GM19193 (cell line): ENCODE measurements around the gene PCDH7.

Experiments used
- POLR2A ChIP-seq: IDR thresholded peaks from 4 replicates; pipeline ENCODE4 v1.6.1; 2011; ENCODE audit not compliant: insufficient read depth, insufficient read length; ENCODE audit errors: extremely low read depth

PCDH7 gene

GRCh38 chr4:30721185-30722091 is 1.3 kb downstream of the PCDH7 start:
- TF ChIP-seq POLR2A: no peak

DNA sequence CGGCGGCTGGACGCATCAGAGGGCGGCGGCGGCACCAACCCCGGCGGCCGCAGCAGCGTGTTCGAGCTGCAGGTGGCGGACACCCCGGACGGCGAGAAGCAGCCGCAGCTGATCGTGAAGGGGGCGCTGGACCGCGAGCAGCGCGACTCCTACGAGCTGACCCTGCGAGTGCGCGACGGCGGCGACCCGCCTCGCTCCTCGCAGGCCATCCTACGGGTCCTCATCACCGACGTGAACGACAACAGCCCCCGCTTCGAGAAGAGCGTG is 1.9 kb downstream of the PCDH7 start:
- no peak for TF ChIP-seq POLR2A

GRCh38 chr4:30722359-30723200 is 2.4 kb downstream of the PCDH7 start:
- TF ChIP-seq POLR2A: no peak

- no peak for TF ChIP-seq POLR2A
Measured at GRCh38 chr4:30723201-30723955, 3.2 kb downstream of the PCDH7 start.

- no peak for TF ChIP-seq POLR2A
Measured at GRCh38 chr4:30724247-30724646, 4.1 kb downstream of the PCDH7 start.

DNA sequence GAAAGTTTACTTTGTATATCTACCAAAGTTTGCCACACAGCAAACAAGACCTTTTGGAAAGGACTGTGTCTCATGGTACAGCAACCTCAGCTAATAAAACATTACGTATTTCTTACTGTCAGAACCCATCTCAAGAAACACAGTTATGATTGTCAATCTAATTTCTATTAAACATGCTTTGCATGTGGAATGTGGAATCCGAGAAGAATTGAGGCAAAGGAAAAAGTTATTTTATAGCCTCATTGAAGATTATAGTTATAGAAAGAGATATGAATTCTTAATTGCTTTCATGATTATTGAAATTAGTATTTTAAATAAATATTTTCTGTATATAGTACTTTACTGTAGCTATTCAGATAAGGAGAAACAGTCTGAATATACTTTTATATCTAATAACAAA is 5.4 kb downstream of the PCDH7 start:
- no peak for TF ChIP-seq POLR2A

DNA sequence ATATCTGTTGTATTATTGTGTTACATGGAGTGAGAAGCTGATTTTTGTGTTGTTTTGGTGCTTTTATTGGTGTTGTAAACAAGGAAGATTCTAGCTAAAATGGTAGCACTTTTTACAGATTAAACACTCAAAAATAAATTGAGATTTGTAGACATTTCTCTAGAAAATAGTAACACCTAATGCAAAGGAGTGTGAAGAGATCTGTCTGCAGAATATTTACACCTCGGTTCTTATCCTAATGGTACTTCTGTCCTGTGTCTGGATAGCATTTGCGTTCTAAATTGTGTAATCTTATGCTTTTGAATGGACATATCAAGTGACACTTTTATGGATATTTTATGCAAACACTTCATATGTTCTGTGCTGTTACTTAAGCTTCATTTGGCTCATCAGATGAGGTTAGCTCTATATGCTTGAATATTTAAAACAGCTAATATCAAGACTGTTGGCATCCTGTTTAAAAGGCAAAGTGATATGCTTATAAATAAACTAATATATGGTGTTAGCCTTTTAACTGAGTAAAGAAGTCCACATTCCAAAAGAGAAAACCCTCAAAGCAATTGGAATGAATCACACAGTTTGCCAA is 6.0 kb downstream of the PCDH7 start:
- TF ChIP-seq POLR2A: no peak

DNA sequence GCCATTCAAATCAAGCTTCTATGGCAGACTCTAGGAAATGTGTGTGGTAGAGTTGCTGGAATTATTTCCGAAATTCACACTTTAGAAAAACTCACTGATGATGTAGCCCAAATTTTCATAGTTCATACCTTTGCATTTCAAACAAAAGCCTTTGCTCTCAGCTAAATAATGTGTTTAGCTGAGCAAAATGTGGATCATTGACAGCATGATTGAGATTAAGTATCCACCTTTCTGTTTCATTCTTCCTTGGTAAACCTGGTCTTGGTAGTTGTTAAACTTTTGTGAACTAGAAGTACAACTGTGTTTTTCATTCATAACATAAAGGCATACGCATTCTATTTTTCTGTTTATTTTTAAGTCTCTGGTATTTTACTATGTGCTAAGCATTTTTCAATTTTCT is 7.2 kb downstream of the PCDH7 start:
- no peak for TF ChIP-seq POLR2A

DNA sequence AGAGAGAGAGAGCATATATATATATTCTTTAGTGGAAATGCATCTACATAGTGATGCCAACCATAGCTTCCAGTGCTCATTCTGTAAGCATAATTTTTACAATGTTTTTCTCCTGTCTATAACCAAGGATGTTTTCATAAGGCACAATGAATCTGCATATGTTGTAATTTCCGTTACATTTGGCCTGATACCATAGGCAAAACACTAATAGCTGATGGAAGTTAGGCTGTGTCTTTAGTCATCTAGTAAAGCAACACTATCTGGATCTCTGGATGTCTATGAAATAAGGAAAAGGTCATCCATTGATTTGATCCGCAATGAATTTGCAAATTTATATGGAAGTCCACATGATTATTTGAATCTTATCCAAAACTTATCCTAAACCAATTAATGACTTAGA is 8.1 kb downstream of the PCDH7 start:
- no peak for TF ChIP-seq POLR2A

DNA sequence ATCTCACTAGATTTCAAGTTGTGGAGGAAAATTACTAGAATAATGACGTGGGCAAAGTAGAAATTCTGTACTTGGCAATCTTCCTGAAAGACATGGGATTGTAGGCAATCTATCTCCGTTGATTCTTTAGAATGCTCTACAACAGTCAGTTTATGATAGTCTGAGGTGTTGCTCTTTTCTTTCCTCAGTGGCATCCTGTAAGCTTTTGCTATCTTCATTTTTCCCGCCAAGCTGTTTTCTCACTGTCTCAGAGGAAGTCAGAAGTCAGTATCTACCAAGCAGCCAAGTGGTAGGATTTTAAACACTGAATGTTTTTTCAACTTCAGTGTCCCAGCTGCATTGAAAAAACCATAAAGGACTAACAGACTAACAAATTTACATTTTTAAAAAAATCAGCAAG is 23.7 kb downstream of the PCDH7 start:
- no peak for TF ChIP-seq POLR2A

- no peak for TF ChIP-seq POLR2A
Measured at GRCh38 chr4:30744386-30744785, 24.2 kb downstream of the PCDH7 start.

DNA sequence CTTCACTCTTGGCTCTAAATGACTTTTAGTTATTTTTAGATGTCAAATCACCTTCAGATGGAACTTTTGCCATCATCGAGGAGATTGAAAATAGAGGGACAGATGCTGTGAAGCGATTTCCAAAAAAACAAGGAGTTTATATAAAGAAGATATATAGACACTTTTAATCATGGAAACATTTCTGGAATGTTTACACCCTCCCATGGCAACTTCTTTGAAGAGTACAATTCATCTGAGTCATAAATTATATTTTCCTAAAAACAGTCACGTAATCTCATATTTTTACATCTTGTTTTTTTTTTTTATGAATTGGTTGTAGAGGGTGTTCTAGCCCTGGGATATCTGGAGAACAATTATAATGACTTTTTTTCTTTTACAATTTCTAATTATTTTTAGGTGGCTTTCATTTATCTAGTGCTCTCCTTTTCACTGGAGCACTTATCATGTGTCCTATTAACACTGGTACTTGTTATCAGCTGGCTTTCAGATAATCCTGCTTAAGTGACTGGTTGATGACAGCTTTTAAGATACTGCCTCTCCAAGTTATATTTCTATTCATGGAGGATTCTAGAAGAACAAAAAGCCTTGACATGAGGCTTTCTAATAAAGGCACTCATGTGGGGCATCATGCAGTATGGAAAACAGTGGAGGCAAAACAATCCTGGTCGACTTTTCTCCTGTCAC is 24.9 kb downstream of the PCDH7 start:
- no peak for TF ChIP-seq POLR2A

DNA sequence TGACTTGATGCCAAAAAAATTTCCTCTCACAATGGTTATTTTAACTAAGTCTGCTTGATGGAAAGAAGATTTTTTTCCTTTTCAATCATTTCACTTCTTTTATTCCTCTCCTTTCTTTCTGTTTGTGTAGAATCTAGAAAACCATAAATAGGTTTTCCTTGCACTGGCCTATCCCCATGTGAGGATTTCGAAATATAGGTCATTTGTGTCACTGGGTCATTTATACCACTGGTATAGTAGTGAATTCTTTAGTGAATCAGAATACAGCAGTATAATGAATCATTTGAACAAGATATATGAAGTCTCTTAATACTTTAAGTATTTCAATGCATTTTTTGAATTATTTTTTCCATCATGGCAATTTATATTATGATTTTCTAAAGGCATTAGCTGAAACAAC is 26.6 kb downstream of the PCDH7 start:
- TF ChIP-seq POLR2A: no peak

- no peak for TF ChIP-seq POLR2A
Measured at GRCh38 chr4:30753316-30753715, 33.1 kb downstream of the PCDH7 start.

DNA sequence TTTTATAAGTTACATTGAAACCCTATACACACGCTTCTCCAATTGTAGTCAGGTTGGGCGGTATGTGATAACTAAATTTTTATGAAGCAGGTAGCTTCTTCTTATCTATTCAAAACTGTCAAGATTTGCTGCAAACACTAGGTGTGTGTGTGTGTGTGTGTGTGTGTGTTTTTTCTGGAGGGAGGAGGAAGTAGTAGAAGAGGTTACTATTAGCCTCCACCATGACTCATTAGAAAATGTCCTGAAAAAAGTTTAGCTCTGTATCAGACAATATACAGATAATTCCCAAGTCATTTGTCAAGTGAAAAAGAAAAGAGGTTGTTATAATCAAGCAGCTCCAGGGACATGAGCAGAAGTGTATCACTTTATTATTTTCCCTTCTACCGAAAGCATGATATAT is 33.9 kb downstream of the PCDH7 start:
- no peak for TF ChIP-seq POLR2A

DNA sequence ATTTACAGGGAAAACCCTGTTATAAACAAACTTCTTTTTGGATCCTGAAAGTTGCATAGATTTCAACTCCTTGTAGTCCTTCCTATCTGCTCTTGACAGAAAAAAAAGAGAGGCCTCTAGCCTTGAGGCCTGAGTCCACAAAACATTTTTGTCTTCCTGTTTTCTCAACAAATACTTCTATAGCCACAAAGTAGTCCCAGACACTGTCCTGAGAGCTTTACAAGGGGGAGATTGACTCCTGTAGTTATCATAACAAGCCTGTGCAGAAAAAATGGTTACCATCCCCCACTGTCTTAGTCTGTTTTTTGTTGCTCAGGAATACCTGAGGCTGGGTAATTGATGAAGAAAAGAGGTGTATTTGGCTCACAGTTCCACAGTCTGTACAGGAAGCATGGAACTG is 35.2 kb downstream of the PCDH7 start:
- no peak for TF ChIP-seq POLR2A
